GM19468 (cell line): ENCODE data around the gene HOXD10.

ENCODE experiments used
- ATAC-seq: cut with Tn5 transposase; IDR thresholded peaks from one replicate; pipeline ENCODE4 v1.9.1; 2021; ENCODE audit warnings: mild to moderate bottlenecking, moderate library complexity, moderate number of reproducible peaks; ENCODE audit not compliant: unreplicated experiment; ENCODE audit errors: extremely low read depth

Gene HOXD10

GRCh38 chr2:176082525-176082823 lies 34.1 kb upstream of the HOXD10 start:
- no peak for ATAC-seq

DNA sequence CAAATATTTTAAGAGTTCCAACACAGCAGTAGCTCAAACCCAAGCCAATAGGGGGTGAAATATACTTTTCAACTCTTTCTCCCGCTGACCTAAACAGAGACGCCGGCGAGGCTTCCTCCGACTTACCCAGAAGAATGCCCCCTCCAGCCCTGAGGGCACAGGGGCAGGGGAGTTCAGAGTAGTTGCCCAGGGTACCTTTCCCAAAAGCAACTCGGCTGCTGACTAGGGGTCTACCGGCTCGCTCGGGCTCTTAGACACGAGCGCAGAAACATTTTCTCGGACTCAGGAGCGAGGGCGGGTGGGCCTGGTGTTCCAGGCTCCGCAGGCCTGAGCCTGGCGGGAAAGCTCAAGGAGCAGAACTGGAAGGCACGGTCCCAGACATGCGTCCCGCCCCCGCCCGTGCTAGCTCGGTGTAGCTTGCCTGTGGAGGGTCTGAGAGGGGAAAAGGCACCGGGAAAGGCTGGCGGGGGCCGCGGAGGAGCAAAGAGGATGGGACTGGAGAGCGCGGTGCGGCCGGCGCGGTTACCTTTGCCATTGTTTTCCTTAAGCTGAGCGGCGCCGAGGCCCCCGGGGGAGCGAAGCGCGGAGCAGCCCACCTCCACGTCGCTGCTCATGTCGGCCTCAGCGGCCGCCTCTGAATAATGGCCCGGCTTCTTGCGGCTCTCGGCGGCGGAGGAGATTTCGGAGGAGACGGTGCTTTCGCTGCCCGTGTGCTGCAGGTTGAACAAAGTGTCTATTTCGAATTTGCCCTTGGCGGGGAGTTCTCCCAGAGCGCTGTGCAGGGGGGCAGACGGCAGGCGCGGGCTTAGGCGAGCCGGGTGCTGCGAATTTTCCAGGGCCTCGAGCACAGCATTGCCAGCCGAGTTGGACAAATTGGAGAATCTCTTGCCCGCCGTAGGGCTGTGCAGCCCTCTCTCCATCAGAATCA lies 33.5 kb upstream of the HOXD10 start:
- ATAC-seq, result no peak

- ATAC-seq, result no peak
Observed at GRCh38 chr2:176083796-176084261, 32.7 kb upstream of the HOXD10 start, which contains the start of gene EVX2. Gene EVX2 (minus strand): TSS chr2:176083962. CDS start chr2:176083776, 186 bp downstream.

GRCh38 chr2:176084611-176085119 lies 31.9 kb upstream of the HOXD10 start:
- no peak for ATAC-seq

- ATAC-seq, result no peak
Observed at GRCh38 chr2:176085120-176085788, 31.3 kb upstream of the HOXD10 start.

DNA sequence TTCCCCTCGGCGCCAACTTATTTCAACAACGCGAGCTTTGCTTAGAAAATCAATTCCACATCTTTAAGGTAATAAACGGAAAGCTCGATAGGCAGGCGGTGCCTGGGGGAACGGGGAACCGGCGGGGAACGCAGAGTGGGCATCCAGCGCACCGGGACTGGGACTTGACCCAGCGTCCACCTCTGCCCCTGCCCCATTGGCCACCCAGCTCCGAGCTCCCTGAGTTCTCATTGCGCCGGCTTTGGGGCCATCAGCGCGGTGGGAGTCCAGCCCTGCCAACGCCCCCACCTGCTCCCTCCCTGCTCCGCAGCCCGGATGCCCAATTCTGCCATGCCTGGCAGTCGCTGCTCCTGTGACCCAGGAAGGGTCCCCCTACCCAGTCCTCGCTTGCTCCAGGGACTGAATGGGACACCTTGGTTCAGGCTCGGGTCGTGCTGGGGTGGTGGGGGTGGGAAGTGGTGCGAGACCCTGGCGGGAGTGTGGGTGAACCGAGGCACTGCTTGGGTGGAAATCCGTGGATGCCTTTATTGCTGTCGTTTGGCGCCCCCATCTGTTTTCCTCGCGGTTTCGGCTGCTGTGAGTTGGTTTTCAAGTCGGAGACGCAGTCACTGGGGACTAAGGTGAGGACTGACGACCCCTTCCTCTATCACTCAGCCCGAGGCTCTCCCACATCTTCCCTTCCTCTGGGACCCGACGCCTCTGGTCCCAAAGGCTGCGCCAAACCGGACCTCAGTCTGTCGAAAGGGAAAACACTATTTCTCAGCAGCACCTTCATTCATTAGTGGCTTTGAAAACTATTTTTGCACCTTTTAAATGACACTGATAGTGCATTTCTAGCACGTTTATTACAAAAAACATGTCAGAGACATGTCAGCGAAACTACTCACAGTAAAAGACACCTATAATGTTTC lies 30.5 kb upstream of the HOXD10 start:
- ATAC-seq, result no peak

DNA sequence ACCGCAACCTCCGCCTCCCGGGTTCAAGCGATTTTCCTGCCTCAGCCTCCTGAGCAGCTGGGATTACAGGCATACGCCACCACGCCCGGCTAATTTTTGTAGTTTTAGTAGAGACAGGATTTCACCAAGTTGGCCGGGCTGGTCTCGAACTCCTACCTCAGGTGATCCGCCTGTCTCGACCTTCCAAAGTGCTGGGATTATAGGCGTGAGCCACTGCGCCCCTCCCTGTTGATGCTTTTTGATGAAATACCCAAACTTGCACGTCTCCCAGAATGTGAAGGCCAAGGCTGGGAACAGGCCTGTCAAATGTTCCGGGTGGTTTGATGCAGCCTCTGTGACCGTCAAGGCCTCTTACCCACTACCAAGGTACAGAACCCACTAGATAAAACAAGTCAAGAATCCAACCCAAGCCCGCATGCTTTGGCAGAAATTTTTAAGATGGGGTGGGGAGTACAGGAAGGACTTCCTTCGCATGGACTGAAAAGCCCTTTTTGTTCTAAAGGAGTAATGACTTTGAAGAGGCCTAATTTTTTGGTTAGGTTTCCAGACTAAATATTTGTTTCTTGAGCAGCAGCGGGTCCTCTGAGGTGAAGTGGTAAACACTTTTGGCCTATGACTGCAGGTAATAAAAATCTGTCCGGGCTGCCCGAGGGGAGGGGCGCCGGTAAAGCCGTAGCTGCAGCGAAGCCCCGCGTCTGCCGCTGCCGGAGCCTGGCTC lies 29.1 kb upstream of the HOXD10 start:
- no peak for ATAC-seq

DNA sequence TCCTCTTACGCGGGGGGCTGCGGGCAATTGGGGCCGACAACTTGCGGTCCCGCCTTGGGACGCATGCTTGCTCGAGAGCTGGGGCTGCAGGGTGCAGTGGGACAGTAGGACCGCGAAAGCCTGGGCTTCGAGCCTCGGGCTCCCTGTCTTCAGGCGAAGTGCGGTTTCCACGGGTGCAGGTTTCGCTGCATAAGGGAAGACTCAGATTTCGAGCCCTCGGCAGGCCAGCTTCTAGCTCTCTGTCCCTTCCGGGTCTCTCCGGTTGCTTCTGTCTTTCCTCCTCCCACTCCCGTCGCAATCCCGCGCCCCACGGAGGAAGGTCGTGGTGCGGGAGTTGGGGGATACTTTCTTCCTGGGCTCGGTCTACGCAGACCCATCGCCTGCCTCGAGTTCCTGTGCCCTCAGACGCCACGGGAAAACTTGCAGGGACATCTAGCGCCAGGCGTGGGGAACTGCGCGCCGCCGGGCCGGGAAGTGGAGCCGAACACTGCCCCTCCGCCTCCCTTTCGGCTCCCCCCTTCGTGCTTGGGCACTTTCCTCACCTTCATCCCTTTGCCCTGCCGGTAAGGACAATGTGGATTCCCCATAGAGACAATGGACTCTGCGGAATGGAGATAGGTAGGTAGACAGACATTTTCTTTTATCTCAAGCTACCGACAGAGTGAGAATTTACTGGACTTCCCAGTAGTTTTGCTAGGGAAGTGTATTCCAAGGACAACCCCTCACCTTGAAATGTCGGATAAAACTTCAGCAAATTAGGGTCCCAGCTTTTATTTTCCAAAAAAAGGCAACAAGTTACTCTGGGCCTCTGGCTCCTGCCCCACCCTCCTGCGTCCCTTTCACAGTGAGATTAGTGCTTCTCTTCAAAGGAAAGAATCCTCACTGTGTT lies 28.3 kb upstream of the HOXD10 start:
- ATAC-seq, result no peak

GRCh38 chr2:176088937-176089842 lies 27.4 kb upstream of the HOXD10 start:
- ATAC-seq, result no peak

- no peak for ATAC-seq
Observed at GRCh38 chr2:176089843-176090395, 26.7 kb upstream of the HOXD10 start.

GRCh38 chr2:176090862-176091261 lies 25.7 kb upstream of the HOXD10 start:
- ATAC-seq, result no peak

- ATAC-seq, result no peak
Observed at GRCh38 chr2:176091329-176092258, 25.0 kb upstream of the HOXD10 start.

DNA sequence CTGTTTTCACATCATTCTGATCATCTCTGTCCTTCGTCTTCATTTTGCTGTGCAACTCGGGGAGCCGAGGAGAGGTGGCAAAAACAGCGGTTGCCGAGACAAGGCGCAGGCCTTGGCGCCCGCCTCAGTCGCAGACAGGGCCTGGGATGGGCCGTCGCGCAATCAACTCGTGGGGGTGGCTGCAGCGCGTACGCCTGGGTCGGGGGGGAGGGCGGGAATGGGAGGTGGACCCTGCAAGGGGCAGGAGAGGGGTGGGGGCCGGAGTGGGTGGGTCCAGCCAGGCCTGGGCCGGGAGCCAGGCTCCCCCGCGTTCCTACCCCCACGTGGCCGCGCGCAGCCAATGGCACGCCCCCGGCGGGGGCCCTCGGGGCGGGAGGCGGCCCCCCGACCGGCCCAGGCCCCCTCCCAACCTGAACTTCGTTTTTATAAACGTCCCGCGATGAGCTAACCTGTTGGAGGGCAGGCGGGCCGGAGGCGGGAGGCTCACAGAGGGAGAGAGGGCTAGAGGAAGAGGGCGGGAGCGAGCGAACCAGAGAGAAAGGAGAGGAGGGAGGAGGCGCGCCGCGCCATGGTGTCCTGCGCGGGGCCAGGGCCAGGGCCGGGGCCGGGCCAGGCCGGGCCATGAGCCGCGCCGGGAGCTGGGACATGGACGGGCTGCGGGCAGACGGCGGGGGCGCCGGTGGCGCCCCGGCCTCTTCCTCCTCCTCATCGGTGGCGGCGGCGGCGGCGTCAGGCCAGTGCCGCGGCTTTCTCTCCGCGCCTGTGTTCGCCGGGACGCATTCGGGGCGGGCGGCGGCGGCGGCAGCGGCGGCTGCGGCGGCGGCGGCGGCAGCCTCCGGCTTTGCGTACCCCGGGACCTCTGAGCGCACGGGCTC lies 24.1 kb upstream of the HOXD10 start, which contains the start of gene HOXD13:
Gene HOXD13 (plus strand): TSS at position 452 of the 875 bp plus-strand sequence. CDS start 170 bp downstream, at position 622.
- no peak for ATAC-seq

- no peak for ATAC-seq
Observed at GRCh38 chr2:176093145-176093897, 23.3 kb upstream of the HOXD10 start.

- no peak for ATAC-seq
Observed at GRCh38 chr2:176093898-176094249, 22.7 kb upstream of the HOXD10 start.
